HG03354 (cell line): ENCODE data around the gene DPM3.
"Not testable (repeated sequence)": the region's sequence is repeated elsewhere in the genome, so short reads cannot be mapped to it uniquely, and the experiment has no call there.

Source experiments
- ATAC-seq: cut with Tn5 transposase; IDR thresholded peaks from one replicate; pipeline ENCODE4 v1.9.1; 2021; ENCODE audit warnings: mild to moderate bottlenecking; ENCODE audit not compliant: unreplicated experiment, poor library complexity, severe bottlenecking

The DPM3 gene

GRCh38 chr1:155139895-155140629 lies at the start of gene DPM3:
TSS of gene DPM3 (minus strand) at chr1:155140531. CDS start at chr1:155140240, 291 bp downstream.
- ATAC-seq, result peak; percentile 71

- ATAC-seq, result not testable (repeated sequence)
These were observed 49.6 kb upstream of the DPM3 start for GRCh38 chr1:155189926-155190325.

GRCh38 chr1:155188268-155188667 lies 47.9 kb upstream of the DPM3 start:
- ATAC-seq, result no peak

GRCh38 chr1:155187456-155187891 lies 47.1 kb upstream of the DPM3 start:
- ATAC-seq, result no peak

DNA sequence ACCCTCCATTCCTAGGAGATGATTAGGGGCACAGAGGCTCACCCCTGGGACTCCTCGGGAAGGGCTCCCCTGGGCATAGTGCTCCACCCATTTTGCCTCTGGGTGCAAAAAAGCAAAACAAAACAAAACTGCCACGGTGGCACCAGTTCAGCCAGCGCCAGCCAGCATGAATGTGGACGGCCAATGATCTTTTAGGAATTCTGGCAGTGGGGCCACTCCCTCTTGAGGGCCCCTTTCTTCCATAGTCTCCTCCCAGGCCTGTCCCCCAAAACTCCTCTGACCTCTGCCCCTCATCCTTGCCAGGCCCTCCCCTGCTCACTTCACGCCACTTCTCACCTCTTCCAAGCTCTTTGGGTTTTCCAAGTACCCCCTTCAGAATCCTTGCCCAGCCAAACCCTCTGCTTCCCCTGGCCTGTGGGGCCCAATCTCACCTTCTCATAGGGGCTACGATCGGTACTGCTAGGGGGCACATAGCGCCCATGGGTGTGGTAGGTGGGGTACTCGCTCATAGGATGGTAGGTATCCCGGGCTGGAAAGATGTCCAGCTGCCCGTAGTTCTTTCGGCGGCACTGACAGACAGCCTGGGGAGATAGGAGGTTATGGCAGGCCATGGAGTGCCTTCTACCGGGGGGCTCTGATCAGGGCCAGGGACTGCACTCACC lies 46.6 kb upstream of the DPM3 start:
- ATAC-seq, result no peak

GRCh38 chr1:155186067-155186793 lies 45.9 kb upstream of the DPM3 start:
- no peak for ATAC-seq

GRCh38 chr1:155185783-155186066 lies 45.4 kb upstream of the DPM3 start:
- ATAC-seq, result peak; percentile 11

- ATAC-seq, result peak; percentile 94
These were observed 44.8 kb upstream of the DPM3 start for GRCh38 chr1:155184835-155185782.

DNA sequence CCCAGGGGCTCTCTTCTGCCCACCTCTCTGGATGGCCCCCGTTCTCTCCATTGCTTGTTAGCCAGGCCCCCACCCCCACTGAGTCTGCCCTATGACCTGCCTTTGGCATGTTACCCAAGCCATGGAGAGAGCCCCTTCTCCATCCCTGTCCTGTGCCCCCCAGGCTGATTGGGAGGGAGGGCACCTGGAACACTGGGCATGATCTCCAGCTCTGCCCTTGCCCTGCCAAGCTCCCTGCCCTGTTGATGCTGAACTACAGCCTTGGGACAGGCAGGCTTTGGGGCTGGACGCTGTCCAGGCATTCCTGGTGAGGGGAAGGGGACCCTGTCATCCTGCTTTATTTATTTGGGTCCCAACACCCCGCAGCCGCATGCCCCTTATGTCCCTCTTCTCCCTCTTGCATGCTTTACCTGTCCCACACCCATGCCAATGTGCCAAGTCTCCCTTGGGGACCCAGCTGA lies 44.0 kb upstream of the DPM3 start:
- no peak for ATAC-seq

- no peak for ATAC-seq
These were observed 43.5 kb upstream of the DPM3 start for GRCh38 chr1:155183775-155184221.

DNA sequence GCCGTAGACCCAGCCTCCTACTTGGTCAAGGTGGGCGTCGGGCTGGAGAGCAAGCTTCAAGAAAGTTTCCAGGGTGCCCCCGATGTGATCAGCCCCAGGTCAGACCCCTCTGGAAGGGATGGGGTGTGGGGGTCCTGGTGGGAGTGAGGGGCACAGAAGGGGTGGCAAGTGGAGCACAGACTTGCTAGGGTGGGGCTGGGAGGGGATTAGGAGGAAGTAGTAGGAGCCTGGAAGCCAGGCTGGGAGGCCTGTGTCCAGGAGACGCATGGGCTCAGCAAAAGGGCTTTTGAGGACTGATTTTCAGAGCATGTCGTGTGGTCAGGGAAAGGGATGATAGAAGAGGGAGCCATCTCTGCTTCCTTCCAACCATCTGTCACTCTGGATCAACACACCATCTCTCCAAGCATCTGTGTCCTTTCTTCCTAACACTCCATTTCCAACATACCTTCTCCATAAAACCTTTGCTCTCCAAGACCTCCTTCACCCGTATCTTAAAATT lies 41.8 kb upstream of the DPM3 start:
- no peak for ATAC-seq

GRCh38 chr1:155181371-155182051 lies 41.2 kb upstream of the DPM3 start:
- ATAC-seq, result no peak

DNA sequence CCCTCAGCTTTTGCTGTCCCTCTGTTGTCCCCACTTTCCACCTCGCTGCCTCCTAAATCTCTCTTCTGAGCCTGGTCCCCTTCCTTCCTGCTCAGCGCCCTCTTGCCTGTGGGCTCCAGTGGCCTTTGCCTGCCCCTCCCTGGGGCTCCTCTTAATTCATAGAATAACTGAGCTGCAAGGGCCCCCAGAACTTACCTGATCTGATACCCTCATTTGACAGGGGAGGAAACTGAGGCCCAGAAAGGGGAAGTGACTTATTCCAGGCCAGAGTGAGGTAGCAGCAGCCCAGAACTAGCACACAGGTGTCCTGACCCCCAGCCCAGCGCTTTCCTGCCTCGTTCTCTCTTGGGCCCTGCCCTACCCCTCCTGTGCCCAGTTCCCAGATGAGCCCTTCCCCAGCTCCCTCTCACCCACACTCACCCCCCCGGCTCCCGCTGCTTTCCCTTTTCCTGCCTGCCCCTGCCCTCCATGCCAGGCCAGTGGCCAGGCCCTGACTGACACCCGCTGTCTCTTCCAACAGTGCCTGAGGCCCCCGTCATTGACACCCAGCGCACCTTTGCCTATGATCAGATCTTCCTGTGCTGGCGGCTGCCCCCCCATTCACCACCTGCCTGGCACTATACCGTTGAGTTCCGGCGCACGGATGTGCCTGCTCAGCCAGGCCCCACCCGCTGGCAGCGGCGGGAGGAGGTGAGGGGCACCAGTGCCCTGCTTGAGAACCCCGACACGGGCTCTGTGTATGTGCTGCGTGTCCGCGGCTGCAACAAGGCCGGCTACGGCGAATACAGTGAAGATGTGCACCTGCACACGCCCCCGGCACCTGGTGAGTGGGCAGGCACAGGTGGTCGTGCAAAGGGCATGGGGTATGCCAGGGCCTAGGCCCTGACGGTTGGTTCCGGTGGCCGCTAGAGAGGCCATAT lies 39.0 kb upstream of the DPM3 start:
- ATAC-seq, result no peak

- no peak for ATAC-seq
These were observed 38.2 kb upstream of the DPM3 start for GRCh38 chr1:155178441-155179111.

DNA sequence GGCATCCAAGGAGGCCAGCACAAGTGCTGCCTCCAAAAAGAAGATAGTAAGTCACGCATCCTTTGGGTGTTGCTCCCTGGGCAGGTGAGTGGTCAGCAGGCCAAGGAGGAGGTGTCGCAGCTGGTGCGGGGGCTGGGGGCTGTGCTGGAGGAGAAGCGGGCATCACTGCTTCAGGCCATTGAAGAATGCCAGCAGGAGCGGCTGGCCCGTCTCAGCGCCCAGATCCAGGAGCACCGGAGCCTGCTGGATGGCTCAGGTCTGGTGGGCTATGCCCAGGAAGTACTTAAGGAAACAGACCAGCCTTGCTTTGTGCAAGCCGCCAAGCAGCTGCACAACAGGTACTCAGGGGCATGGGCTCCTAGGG lies 37.6 kb upstream of the DPM3 start:
- no peak for ATAC-seq

DNA sequence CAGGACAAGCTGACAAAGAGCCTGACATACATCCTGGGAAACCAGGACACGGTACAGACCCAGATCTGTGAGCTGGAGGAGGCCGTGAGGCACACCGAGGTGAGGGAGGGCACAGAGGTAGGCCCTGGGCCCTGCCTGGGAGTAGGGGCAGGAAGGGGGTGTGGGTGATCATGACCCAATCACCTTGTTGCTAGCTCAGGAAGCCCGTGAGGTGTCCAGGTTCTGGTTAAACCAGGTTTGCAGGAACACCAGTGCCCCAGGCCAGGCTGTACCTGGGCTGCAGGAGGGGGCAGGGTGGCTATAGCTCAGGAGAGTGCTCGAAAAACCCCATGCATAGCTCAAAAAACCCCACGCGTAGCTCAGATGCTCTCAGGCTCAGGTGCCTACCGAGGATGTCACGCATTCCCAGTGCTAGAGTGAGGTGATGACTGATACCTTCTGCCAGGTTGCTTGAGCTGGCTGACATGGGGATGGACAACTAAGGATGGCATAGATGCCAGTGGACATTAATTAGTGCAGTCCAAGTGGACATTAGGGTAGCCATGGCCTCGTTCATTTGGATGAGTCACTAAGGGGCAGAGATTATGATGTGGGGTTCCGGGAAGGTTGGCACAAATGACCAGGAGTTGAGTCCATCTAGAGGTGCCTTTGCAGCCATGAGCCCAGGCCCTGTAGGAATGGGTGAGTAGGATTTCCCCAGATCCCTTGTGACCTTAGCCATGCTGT lies 37.0 kb upstream of the DPM3 start:
- ATAC-seq, result no peak

- no peak for ATAC-seq
These were observed 36.3 kb upstream of the DPM3 start for GRCh38 chr1:155176544-155177071.
